ENCODE results near the gene ZZZ3. TPM values are rescaled to one million over a fixed set of nuclear protein-coding genes. Genes with fewer than 3 reads are reported as not detected.

ZZZ3 gene
- total and polyA plus RNA-seq, 2 of the 8 experiments (the other 6 are each of a cell fraction or from before 2014, with no cell fraction given), result 12.8 to 54.6 TPM

DNA sequence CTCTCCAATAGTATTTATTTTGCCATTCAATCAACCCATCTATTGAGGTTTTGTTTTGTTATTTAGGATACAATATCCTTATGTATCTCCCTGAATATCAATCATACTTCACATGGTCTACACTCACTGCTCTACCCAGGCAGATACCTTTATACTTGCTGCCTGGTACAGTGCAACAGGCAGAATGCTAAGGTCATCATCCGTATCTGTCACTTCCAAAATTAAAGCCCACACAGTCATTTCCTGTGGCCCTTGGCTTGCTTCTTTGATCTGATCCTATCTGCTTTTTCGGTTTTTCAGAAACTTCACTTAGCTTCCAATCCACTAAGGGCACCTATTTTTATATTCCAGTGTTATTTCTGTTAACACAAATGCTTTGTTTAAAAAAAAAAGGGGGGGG is 22.3 kb upstream of the ZZZ3 start (continued):
- TF ChIP-seq, protein P1, sequence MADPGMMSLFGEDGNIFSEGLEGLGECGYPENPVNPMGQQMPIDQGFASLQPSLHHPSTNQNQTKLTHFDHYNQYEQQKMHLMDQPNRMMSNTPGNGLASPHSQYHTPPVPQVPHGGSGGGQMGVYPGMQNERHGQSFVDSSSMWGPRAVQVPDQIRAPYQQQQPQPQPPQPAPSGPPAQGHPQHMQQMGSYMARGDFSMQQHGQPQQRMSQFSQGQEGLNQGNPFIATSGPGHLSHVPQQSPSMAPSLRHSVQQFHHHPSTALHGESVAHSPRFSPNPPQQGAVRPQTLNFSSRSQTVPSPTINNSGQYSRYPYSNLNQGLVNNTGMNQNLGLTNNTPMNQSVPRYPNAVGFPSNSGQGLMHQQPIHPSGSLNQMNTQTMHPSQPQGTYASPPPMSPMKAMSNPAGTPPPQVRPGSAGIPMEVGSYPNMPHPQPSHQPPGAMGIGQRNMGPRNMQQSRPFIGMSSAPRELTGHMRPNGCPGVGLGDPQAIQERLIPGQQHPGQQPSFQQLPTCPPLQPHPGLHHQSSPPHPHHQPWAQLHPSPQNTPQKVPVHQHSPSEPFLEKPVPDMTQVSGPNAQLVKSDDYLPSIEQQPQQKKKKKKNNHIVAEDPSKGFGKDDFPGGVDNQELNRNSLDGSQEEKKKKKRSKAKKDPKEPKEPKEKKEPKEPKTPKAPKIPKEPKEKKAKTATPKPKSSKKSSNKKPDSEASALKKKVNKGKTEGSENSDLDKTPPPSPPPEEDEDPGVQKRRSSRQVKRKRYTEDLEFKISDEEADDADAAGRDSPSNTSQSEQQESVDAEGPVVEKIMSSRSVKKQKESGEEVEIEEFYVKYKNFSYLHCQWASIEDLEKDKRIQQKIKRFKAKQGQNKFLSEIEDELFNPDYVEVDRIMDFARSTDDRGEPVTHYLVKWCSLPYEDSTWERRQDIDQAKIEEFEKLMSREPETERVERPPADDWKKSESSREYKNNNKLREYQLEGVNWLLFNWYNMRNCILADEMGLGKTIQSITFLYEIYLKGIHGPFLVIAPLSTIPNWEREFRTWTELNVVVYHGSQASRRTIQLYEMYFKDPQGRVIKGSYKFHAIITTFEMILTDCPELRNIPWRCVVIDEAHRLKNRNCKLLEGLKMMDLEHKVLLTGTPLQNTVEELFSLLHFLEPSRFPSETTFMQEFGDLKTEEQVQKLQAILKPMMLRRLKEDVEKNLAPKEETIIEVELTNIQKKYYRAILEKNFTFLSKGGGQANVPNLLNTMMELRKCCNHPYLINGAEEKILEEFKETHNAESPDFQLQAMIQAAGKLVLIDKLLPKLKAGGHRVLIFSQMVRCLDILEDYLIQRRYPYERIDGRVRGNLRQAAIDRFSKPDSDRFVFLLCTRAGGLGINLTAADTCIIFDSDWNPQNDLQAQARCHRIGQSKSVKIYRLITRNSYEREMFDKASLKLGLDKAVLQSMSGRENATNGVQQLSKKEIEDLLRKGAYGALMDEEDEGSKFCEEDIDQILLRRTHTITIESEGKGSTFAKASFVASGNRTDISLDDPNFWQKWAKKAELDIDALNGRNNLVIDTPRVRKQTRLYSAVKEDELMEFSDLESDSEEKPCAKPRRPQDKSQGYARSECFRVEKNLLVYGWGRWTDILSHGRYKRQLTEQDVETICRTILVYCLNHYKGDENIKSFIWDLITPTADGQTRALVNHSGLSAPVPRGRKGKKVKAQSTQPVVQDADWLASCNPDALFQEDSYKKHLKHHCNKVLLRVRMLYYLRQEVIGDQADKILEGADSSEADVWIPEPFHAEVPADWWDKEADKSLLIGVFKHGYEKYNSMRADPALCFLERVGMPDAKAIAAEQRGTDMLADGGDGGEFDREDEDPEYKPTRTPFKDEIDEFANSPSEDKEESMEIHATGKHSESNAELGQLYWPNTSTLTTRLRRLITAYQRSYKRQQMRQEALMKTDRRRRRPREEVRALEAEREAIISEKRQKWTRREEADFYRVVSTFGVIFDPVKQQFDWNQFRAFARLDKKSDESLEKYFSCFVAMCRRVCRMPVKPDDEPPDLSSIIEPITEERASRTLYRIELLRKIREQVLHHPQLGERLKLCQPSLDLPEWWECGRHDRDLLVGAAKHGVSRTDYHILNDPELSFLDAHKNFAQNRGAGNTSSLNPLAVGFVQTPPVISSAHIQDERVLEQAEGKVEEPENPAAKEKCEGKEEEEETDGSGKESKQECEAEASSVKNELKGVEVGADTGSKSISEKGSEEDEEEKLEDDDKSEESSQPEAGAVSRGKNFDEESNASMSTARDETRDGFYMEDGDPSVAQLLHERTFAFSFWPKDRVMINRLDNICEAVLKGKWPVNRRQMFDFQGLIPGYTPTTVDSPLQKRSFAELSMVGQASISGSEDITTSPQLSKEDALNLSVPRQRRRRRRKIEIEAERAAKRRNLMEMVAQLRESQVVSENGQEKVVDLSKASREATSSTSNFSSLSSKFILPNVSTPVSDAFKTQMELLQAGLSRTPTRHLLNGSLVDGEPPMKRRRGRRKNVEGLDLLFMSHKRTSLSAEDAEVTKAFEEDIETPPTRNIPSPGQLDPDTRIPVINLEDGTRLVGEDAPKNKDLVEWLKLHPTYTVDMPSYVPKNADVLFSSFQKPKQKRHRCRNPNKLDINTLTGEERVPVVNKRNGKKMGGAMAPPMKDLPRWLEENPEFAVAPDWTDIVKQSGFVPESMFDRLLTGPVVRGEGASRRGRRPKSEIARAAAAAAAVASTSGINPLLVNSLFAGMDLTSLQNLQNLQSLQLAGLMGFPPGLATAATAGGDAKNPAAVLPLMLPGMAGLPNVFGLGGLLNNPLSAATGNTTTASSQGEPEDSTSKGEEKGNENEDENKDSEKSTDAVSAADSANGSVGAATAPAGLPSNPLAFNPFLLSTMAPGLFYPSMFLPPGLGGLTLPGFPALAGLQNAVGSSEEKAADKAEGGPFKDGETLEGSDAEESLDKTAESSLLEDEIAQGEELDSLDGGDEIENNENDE (IDR thresholded peaks at IDR 0.05; ENCODE audit: insufficient replicate concordance, low read length), result no peak
- TF ChIP-seq SIN3A (conservative IDR thresholded peaks at IDR 0.05 in 1 of 2, IDR thresholded peaks at IDR 0.05 in 1 of 2; ENCODE audit: low read depth in 1 of 2, low read length in 2 of 2), result no peak

Measured in H1 (cell line).